ENCODE results near the gene KIF15.

Gene KIF15

GRCh38 chr3:44883213-44883955, 121.8 kb downstream of the KIF15 start:
- ATAC-seq (ENCODE audit: insufficient read depth, low read depth) (no peak; the same call in 2 of the 3 replicates), DNase-seq (no peak)
- Histone ChIP-seq H3K4me1 (ENCODE audit: insufficient read depth, low read length) (no peaks in the 10 kb centered on the region), H3K27me3 (ENCODE audit: insufficient read depth, low read length, poor library complexity) (peaks cover 2% of the 10 kb centered on the region), H3K79me2 (ENCODE audit: insufficient read depth, low read length) (no peaks in the 10 kb centered on the region), H4K20me1 (ENCODE audit: insufficient read depth, low read length) (no peaks in the 10 kb centered on the region), H3K4me3 (ENCODE audit: low read depth in 1 of 2, low read length in 2 of 2) (no peak overlapping the region), H3K9ac (ENCODE audit: low read depth, low read length) (no peak overlapping the region), H3K27ac (ENCODE audit: low read length) (no peak overlapping the region), H2AFZ (ENCODE audit: low read depth, low read length) (no peak overlapping the region), H3K9me3 (ENCODE audit: insufficient read depth, low read length, severe bottlenecking) (no peaks in the 10 kb centered on the region), H3K4me2 (ENCODE audit: insufficient read depth, low read length) (no peak overlapping the region), H3K36me3 (ENCODE audit: insufficient read depth, low read length) (no peaks in the 10 kb centered on the region)
- TF ChIP-seq EZH2 (IDR thresholded peaks at IDR 0.05; ENCODE audit: borderline replicate concordance, low read depth, low read length, severe bottlenecking) (no peak), CTCF (IDR thresholded peaks at IDR 0.05; ENCODE audit: borderline replicate concordance, extremely low read depth, low read length, poor library complexity, severe bottlenecking) (peak; percentile 49)

- Histone ChIP-seq H2AFZ (ENCODE audit: low read depth, low read length) (no peak overlapping the region), H3K9me3 (ENCODE audit: insufficient read depth, low read length, severe bottlenecking) (no peaks in the 10 kb centered on the region), H3K4me2 (ENCODE audit: insufficient read depth, low read length) (no peak overlapping the region), H3K9ac (ENCODE audit: low read depth, low read length) (no peak overlapping the region), H3K79me2 (ENCODE audit: insufficient read depth, low read length) (no peaks in the 10 kb centered on the region), H3K36me3 (ENCODE audit: insufficient read depth, low read length) (no peaks in the 10 kb centered on the region), H3K27ac (ENCODE audit: low read length) (no peak overlapping the region), H3K4me1 (ENCODE audit: insufficient read depth, low read length) (no peaks in the 10 kb centered on the region), H3K4me3 (ENCODE audit: low read depth in 1 of 2, low read length in 2 of 2) (no peak overlapping the region), H3K27me3 (ENCODE audit: insufficient read depth, low read length, poor library complexity) (peaks cover 2% of the 10 kb centered on the region), H4K20me1 (ENCODE audit: insufficient read depth, low read length) (no peaks in the 10 kb centered on the region)
- ATAC-seq (ENCODE audit: insufficient read depth, low read depth): no peak
- TF ChIP-seq CTCF (IDR thresholded peaks at IDR 0.05; ENCODE audit: borderline replicate concordance, extremely low read depth, low read length, poor library complexity, severe bottlenecking): no peak
- no peak for TF ChIP-seq EZH2 (IDR thresholded peaks at IDR 0.05; ENCODE audit: borderline replicate concordance, low read depth, low read length, severe bottlenecking)
- DNase-seq: no peak
Observed at GRCh38 chr3:44883999-44884431, 122.4 kb downstream of the KIF15 start.

GRCh38 chr3:44885618-44886017, 124.0 kb downstream of the KIF15 start:
- H3K4me3 ChIP-seq (ENCODE audit: low read depth in 1 of 2, low read length in 2 of 2): no peak overlapping the region
- H3K36me3 ChIP-seq (ENCODE audit: insufficient read depth, low read length): no peaks in the 10 kb centered on the region
- ATAC-seq (ENCODE audit: insufficient read depth, low read depth): no peak
- H3K9ac ChIP-seq (ENCODE audit: low read depth, low read length): no peak overlapping the region
- no peaks in the 10 kb centered on the region for H3K27me3 ChIP-seq (ENCODE audit: insufficient read depth, low read length, poor library complexity)
- no peaks in the 10 kb centered on the region for H3K9me3 ChIP-seq (ENCODE audit: insufficient read depth, low read length, severe bottlenecking)
- H3K27ac ChIP-seq (ENCODE audit: low read length): no peak overlapping the region
- DNase-seq: no peak
- H3K79me2 ChIP-seq (ENCODE audit: insufficient read depth, low read length): no peaks in the 10 kb centered on the region
- H3K4me1 ChIP-seq (ENCODE audit: insufficient read depth, low read length): no peaks in the 10 kb centered on the region
- TF ChIP-seq CTCF (IDR thresholded peaks at IDR 0.05; ENCODE audit: borderline replicate concordance, extremely low read depth, low read length, poor library complexity, severe bottlenecking): no peak
- no peak for TF ChIP-seq EZH2 (IDR thresholded peaks at IDR 0.05; ENCODE audit: borderline replicate concordance, low read depth, low read length, severe bottlenecking)
- H2AFZ ChIP-seq (ENCODE audit: low read depth, low read length): no peak overlapping the region
- H3K4me2 ChIP-seq (ENCODE audit: insufficient read depth, low read length): no peak overlapping the region
- no peaks in the 10 kb centered on the region for H4K20me1 ChIP-seq (ENCODE audit: insufficient read depth, low read length)

All from DND-41 (cell line).